SW480 (cell line): ENCODE data around the gene CDH18.

Source experiments
- DNase-seq: peaks from one replicate; pipeline ENCODE4 v3.0.0-alpha.2; 2016; ENCODE audit warnings: low spot score

The CDH18 gene, protein sequence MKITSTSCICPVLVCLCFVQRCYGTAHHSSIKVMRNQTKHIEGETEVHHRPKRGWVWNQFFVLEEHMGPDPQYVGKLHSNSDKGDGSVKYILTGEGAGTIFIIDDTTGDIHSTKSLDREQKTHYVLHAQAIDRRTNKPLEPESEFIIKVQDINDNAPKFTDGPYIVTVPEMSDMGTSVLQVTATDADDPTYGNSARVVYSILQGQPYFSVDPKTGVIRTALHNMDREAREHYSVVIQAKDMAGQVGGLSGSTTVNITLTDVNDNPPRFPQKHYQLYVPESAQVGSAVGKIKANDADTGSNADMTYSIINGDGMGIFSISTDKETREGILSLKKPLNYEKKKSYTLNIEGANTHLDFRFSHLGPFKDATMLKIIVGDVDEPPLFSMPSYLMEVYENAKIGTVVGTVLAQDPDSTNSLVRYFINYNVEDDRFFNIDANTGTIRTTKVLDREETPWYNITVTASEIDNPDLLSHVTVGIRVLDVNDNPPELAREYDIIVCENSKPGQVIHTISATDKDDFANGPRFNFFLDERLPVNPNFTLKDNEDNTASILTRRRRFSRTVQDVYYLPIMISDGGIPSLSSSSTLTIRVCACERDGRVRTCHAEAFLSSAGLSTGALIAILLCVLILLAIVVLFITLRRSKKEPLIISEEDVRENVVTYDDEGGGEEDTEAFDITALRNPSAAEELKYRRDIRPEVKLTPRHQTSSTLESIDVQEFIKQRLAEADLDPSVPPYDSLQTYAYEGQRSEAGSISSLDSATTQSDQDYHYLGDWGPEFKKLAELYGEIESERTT

DNA sequence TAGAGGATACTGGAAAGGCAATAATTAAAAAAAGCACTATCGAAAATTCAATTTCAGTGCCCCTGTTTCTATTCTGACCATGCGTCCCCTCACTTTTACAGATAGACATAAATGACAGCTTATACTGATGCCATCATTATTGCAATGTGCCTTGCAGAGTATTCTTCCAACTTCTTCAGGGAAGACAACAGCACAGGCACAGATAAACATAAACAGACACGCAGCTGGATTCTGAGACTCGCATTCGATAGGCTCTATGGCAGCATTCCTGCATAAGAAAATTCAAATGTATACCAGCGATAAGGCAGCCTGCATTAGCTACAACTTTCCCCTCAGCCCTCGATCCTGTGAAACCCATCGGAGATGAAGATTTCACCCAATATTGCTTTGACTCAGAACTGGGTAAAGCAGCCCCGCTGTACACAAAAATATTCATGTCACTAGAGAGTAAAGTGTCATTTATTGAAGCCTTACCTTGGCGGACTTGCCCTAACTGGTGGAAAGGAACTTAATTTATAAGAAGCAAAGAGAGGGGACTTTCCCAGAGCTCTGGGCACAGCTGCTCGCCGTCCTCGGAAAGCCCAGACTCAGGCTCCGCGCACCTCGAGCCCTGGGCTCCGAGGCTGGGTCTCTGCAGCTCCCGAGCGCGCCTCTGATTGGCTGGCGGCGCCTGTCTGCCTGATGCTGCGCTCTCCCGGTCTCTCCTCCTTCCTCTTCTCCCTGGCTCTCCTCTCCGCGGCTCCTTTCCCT, at the start of gene CDH18:
Gene CDH18, minus strand, starts transcription at position 589 of the 750 bp plus-strand sequence. CDS start 149,214 bp downstream, outside the sequence.
- peak; percentile 36 for DNase-seq

DNA sequence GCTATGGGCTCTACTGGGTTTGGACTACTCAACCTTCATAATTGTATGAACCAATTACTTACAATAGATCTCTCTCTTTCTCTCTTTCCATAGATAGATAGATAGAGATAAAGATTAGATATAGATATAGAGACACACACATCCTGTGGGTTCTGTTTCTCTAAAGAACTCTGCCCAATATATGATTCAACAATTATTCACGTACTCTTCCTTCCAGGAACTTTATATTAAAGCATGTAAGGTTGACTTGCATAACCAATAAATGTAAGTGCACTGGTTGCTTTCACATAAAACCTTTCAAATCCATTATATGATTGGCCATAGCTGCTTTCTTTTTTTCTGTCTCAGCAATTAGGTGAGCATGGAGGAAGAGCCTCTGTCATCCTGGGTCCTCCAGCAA, 46.7 kb upstream of the CDH18 start:
- DNase-seq: no peak

DNA sequence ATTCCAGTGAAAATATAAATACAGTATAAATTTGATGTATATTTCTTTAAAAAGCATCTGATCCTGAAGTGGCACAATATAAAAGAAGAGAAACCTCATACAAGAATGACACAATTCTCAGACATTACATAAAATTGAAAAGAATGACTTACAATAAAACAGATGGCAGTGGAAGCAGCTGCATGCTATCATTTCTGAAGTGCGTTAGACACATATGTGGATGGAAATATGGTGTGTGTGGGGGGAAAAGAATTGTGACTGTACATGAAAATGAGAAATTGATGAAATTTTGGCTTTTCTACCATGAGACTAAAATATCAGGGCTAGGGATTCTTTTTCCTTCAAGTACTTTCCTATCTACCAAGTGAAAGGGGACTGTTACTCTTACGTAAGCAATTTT, 45.9 kb upstream of the CDH18 start:
- DNase-seq: no peak

DNA sequence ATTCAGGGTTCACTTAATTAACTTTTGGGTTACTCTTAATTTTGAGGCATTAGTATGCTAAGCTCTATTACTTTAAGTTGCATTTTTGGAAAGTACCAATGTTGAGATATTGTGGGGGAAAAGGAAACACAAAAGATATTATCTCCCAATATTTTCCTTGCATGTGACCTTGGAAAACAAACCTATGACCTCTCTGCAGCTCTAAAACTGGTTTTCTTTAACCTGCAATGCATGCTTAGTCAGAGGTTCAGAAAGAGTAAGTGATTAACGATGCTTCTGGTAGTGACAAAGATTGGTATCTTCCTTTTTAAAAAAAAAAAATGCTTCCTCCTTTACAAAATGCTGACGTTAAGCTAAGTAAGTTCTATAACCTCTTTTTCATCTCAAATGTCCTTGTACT, 44.9 kb upstream of the CDH18 start:
- no peak for DNase-seq

DNA sequence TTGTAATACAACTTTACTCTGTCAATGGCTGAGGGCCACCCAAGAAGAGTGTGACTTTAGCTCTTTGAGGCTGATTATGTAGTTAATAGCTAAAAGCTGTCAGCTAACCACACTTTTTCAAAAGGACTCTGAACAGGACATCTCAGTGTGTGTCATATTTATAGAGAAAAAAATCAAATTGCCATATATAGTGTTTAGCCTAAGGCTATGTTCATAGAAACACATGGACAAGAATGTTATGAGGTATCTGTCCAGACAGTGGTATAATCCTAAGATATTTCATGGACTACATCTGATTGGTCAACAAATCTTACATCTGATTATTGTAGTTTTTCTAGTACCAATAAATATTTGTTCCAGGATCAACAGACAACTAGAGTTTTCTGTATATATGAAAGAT, 42.1 kb upstream of the CDH18 start:
- no peak for DNase-seq

DNA sequence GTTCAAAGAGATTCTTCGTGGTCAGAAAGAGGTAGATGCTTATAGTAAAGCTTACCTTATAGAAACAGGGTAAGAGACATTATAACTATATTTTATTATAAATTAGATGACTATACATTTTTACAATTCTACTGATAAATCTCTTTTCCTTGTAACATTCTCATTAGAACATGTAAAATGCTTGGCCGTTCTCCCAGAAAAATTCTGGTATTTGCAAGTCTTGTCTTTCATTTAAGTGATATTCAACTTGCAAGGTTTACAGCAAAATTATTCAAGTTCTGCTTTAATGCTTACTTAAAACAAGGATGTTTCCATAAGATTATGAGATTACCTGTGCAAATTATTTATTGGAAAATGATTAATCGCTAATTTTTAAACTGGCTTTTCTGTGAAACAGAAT, 41.3 kb upstream of the CDH18 start:
- no peak for DNase-seq

DNA sequence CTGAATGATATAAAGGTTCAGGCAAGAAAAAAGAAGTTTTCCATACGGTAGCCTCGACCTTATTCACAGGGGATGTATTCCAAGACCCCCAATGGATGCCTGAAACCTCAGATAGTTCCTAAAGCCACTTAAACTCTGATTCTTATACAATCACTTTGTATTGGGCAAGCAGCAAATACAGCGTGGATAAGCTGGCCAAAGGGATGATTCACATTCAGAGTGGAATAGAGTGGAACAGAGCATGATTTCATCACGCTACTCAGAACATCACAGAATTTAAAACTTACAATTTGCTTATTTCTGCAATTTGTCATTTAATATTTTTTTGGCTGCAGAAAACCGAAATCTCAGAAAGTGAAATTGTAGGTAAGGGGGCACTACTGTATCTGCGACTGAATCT, 40.5 kb upstream of the CDH18 start:
- DNase-seq: no peak

DNA sequence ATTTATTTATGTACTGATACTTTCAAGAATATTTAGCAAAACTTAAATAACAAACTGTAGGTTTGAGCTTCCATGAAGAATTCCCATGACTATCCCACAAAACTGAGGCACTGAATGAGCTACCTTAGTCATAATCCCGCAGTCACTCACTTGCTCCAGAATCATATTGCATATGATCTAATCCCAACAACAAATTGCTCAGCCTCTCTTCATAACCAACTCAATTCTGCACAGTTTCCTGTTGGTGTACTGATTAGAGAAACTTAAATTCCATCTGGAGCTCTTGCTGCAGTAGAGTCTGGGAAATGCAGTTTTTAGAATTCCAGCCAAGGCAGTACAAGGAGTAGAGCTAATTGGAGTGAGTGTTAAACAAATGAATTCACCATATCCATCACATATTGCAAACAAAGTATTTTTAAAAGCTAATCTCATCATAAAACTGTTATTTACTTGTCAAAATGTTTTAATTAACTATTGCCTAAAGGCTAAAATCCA, 35.7 kb upstream of the CDH18 start:
- DNase-seq: no peak

DNA sequence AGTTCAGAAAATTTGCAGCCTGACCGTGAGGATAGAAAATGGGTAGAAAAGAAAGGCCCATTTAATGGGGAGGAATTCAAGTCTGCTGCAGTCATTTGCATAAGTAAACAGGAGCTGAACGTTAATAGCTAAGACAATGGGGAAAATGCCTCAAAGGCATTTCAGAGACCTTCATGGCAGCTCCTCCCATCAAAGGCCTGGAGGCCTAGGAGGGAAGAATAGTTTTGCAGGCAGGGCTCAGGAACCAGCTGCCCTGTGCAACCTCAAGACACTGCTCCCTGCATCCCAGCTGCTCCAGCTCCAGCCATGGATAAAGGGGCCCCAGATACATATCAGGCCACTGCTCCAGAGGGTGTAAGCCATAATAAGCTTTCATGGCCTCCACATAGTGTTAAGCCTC, 32.2 kb upstream of the CDH18 start:
- no peak for DNase-seq

DNA sequence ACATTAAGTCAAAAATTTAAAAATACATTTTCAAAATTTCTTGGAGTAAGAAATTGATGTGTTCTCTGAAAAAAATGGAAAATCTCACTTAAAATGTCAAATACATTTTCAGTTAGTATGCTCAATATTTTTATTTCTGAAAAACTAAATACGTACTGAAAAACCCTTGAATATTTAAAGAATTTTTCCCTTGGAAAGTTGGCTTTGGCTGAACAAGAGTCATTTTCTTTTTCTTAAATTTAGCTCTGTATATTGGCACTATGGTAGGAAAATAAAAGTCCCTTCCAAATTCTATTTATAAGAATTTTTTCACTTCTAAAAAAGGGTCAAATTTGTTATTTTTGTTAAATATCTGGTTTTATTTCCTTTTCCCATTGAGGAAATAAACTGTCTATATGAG, 29.0 kb upstream of the CDH18 start:
- no peak for DNase-seq

DNA sequence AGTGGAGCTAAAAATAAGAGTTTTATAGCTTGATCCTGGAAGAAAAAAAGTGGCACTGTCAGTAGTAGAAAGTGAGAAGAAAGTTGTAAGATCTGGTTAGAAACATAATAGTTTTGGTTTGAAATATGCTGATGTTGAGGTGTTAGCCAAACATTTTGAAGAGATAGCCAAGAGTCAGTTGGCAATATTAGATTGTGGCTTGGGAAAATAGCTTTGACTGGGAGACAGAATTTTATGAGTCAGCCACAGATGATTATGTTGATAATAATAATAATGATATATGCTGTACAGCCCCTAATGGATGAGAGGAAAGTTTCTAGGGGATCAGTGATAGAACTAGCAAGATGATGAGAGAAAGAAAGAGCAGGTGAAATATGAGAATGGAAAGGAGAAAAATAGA, 12.4 kb upstream of the CDH18 start:
- no peak for DNase-seq

DNA sequence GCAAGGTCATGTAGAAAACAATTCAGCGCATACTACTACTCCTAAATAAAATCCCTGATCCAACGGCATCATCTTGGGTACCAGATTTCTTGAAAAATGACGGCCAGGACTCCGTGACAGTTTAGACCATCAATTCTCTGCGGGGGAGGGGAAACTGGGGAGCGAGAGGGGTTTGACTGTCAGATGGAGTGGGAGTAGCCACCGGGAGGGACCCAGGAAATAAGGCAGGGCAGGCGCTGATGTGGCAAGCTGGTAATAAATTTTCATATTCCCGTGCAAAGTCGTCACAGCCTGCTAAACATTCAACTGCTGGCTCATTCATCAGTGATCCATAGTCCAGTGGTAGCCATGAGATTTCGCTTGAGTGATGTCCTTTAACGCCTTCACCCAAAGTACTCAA, 457 bp upstream of the CDH18 start:
- no peak for DNase-seq

DNA sequence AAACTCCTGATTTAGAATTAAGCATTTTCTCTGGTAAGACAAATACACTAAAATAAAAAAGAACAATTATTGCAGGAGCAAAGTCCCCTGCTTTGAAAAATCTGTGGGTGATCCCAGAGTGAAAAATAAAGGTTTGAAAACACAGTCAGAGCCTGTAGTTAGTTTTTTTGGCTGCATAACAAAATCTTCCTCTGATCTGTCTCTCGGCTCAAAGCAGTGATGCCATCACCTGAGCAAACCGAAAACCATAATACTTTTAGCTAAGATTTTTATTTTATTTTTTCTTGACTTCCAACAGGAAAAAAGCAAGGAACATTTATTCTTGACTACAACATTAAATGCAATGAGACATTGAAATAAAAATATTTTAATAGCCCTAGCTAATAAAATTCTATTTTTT, 1.2 kb downstream of the CDH18 start:
- no peak for DNase-seq

DNA sequence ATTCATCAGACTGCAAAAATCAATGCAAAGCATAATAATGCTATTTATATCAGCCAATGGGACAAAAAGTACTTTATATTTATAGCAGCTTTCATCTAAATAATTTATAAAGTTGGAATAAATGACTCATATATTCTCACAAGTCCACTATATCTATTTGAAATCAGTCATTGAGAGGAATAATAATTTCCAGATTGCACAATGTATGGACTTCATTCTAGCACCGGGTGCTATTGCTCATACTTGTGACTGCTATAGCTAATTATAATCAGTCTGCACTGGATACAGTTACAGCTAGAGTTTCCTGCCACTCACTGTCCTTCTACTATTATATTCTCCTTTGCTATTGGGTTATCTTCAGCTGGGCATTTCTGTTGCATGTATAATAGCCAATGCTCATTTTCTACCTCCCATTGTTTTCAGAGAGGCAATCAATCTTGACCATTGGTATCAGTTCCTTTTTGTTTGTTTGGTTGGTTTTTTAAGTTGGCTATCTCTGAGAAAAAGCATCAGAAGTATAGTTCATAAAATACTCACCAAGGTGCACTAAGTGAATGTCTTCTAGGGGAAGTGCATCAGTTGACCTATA, 1.9 kb downstream of the CDH18 start:
- DNase-seq: no peak

DNA sequence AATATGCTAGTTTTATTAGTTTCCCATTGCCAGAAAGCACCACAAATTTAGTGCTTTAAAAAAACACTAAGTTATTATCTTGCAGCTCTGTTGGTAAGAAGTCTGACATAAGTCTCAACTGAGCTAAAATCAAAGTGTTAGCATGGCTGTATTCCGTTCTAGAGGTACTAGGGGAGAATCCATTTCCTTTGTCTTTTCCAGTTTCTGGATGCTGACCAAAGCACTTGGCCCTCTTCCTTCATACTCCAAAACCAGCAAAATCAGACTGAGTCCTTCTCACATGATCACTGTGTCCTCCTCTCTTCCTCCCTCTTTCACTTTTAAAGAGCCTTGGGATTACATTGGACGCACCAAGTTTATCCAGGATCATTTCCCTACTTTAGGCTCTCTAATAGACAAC, 9.5 kb downstream of the CDH18 start:
- DNase-seq: no peak

DNA sequence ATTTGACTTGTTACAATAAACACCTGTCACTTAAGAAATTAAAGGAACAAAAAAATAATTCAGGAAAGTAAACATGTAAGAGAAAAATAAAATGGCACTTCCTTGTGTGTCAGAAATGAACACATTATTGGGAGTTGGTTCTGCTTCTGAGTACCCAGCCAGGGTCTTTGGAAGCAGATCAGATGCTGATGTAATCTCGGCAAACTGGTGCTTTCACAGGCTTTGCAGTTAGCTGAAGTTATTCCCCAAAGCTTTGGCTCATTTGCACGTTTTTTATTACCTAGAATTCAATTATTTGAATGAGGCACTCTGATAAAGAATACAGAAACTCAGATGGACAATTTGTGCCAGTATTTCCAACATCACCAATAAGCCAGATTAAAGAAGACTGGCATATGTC, 10.9 kb downstream of the CDH18 start:
- no peak for DNase-seq

DNA sequence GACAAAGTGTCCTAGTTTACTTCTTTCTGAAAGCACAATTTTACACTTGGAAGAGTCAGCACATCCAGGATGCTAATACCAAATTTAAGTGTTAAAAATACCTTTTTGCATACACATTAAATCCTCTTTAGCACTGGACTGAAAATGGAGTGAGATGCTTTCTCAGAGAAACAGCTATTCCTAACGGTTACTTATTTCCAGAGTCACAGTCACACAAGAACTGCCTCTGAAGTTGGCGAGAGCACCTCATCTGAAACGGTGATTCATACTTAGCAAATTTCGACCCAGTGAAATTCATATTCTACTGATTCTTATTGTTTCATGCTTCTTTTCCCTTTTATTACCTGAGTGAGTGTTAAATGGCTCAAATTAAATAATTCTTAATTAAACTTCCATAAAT, 12.2 kb downstream of the CDH18 start:
- no peak for DNase-seq

DNA sequence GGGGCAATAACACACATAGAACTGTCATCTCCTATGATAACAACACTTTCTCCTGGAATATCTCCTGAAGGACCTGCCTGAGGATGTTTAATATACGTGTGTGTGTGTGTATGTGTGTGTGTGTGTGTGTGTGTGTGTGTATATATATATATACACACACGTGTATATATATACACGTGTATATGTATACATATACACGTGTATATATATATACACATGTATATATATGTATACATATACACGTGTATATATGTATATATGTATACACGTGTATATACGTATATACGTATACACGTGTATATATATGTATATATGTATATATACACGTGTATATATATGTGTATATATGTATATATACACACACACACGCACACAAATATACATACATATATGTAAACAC, 27.5 kb downstream of the CDH18 start:
- no peak for DNase-seq

DNA sequence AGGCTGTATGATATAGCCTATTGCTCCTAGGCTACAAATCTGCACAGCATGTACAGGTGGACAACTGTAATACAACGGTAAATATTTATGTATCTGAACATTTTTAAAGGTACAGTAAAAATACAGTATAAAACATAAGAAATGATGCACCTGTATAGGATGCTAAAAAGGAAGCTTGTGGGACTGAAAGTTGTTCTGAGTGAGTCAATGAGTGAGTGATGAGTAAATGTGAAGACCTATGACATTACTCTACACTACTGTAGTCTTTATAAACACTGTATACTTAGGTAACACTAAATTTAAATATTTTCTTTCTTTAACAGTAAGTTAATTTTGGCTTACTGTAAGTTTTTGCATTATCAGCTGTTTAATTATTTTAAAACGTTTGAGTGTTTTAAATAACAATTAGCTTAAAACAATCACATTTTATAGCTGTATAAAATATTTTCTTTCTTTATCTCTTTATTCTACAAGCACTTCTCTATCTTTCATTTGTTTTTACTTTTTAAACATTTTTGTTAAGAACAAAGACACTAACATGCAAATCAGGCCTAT, 28.1 kb downstream of the CDH18 start:
- DNase-seq: no peak

DNA sequence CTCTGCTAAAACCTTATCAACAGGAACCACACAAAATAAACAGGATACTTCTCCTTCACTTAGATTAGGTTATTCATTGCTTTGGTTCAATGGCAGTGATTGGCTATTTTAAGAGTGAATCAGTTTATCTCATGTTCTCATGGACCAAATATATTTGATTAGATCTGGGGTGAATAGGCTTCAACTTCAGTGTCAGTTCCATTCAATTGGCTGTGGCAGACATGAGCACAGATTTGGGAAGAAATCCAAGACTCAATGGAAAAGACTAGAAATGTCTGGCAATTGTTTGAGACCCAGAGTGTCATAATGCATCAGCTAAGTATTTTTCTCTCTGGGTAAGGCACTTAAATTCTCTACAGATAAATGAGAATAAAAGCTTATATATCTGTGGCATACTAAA, 37.1 kb downstream of the CDH18 start:
- DNase-seq: no peak

DNA sequence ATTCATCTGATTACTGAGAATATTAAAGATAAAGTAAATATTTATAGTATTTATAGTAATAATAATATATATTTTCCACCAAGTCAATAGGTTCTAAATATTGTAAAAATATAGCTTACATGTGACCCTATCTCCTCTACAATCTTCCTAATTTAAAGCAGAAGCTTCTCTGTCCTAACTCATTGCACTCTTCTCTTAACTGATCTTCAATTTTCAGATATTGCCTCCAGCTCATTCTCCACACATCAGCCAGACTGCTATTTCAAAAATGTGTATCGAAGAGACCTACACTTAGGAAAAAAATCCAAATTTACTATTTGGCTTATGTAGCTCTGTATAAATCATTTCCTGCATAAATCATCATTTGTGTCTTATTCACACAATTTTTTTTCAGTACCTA, 47.8 kb downstream of the CDH18 start:
- no peak for DNase-seq

DNA sequence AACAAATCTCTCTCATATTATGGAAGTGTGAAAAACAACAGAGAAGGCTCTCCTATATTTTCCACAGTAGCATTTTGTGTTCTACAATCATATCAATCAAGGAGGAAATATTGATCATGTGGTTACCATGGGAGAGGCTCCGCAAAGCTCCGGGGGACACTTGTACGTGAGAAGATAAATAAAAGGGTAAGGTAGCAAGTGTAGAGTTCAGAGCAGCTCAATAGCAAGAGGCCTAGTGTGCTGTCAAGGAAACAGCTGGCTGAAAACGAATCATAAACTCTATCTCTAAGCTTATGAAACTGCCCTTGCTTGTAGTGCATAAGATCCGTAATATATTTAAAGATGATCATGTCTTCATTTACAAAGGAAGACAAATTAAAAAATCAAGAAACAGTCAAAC, 57.5 kb downstream of the CDH18 start:
- DNase-seq: no peak
